HG03196 (cell line): ENCODE data around the gene IGFN1.
"Not testable (repeated sequence)": the region's sequence is repeated elsewhere in the genome, so short reads cannot be mapped to it uniquely, and the experiment has no call there.

Experiments used
- ATAC-seq: cut with Tn5 transposase; IDR thresholded peaks from one replicate; pipeline ENCODE4 v1.9.1; 2021; ENCODE audit not compliant: unreplicated experiment

IGFN1 gene

GRCh38 chr1:201216395-201217085 lies 25.9 kb downstream of the IGFN1 start:
- no peak for ATAC-seq

GRCh38 chr1:201217146-201217545 lies 26.5 kb downstream of the IGFN1 start:
- ATAC-seq = no peak

GRCh38 chr1:201217851-201218250 lies 27.2 kb downstream of the IGFN1 start:
- ATAC-seq = no peak

GRCh38 chr1:201218409-201218808 lies 27.8 kb downstream of the IGFN1 start:
- ATAC-seq = no peak

GRCh38 chr1:201219481-201220387 lies 29.1 kb downstream of the IGFN1 start:
- ATAC-seq = no peak

GRCh38 chr1:201220388-201220715 lies 29.7 kb downstream of the IGFN1 start:
- ATAC-seq = no peak

GRCh38 chr1:201221201-201221846 lies 30.7 kb downstream of the IGFN1 start:
- no peak for ATAC-seq

GRCh38 chr1:201222125-201222524 lies 31.5 kb downstream of the IGFN1 start:
- no peak for ATAC-seq

- ATAC-seq = no peak
Measured at GRCh38 chr1:201223852-201224665, 33.4 kb downstream of the IGFN1 start.

- no peak for ATAC-seq
Measured at GRCh38 chr1:201224666-201225370, 34.2 kb downstream of the IGFN1 start.

- ATAC-seq = no peak
Measured at GRCh38 chr1:201226178-201226514, 35.5 kb downstream of the IGFN1 start.

- ATAC-seq = no peak
Measured at GRCh38 chr1:201226859-201227488, 36.4 kb downstream of the IGFN1 start.

- no peak for ATAC-seq
Measured at GRCh38 chr1:201228011-201228983, 37.7 kb downstream of the IGFN1 start.

GRCh38 chr1:201229095-201229494 lies 38.5 kb downstream of the IGFN1 start:
- no peak for ATAC-seq

GRCh38 chr1:201229771-201230635 lies 39.4 kb downstream of the IGFN1 start:
- no peak for ATAC-seq

GRCh38 chr1:201230676-201231075 lies 40.1 kb downstream of the IGFN1 start:
- no peak for ATAC-seq

- not testable (repeated sequence) for ATAC-seq
Measured at GRCh38 chr1:201239646-201240045, 49.0 kb downstream of the IGFN1 start.

- no peak for ATAC-seq
Measured at GRCh38 chr1:201240171-201240570, 49.5 kb downstream of the IGFN1 start.
